GM08714 (cell line): ENCODE measurements around the gene FHDC1.

Experiments
- H3K4me3 ChIP-seq: fragments of 200-500 bp; sonication (Bioruptor generic); 2 replicates; pipeline ENCODE4 v1.5.1; 2014; ENCODE audit warnings: mild to moderate bottlenecking, low read length, inconsistent platforms
- ZNF274 ChIP-seq: IDR thresholded peaks from 2 replicates; pipeline ENCODE4 v1.6.1; 2012; ENCODE audit warnings: mild to moderate bottlenecking, low read depth, low read length

The FHDC1 gene

DNA sequence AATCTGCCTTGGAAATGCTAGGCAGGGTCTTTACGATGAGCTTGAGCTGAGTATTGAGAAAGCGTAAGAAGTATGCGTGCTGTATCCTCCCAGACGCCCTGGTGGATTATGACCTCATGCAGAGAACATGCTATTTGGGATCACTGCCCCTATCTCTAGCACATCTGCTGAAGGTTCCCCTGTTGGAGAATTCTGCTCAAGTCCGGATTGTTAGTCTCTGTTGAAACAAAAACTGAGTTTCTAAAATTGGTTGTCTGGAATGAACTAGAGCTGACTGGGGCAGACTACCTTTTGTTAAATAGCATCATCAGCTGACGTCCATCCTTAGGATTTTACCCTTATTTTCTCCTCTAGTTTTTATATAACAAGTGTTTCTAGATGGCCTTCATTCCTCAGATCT, 7.5 kb downstream of the FHDC1 start:
- TF ChIP-seq ZNF274: no peak

DNA sequence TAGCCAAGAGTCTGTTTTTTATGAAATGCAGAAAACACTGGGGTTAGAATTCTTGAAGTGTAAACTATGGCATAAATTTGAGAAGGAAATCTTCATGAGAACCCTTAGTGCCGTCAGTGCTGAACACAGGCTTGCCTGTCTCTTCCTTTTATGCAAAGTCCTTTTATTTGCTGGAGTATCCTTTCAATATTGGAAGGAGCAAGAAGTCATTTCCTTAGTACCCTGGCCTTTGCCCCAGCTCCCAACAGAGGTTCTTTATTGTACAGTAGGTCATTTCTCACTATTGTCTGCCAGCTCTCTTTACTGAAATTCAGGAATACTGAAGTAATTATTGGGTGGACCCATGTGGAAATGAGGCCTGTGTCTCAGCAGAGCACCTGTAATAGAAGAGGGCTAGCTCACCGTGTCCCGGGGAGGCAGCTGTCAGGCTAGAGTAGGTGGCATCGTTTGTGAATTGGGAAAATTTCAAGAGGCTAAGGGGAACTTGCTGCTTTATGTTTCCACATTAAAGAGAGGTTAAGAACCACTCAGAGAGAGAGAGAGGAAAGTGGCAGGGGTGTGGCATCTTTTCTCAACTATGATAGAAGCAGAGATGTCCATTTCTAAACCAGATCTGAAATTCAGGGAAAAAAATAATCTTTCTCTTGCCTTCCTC, 8.7 kb downstream of the FHDC1 start:
- no peak overlapping the region for H3K4me3 ChIP-seq
- no peak for TF ChIP-seq ZNF274

More for the DNA sequence above, 7.5 kb downstream of the FHDC1 start:
- no peak overlapping the region for H3K4me3 ChIP-seq

DNA sequence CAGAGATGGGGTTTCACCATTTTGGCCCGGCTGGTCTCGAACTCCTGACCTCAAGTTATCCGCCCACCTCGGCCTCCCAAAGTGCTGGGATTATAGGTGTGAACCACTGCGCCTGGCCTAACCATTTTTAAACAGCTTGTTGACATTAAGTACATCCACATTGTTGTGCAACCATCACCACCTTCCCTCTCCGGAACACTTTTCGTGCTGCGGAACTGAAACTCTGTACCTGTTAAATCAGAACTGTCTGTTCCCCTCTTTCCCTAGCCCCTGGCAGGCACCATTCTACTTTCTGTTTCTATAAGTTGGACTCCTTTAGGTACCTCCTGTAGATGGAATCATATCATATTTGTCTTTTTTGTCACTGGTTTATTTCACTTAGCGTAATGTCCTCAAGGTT, 9.5 kb downstream of the FHDC1 start:
- H3K4me3 ChIP-seq: no peak overlapping the region
- TF ChIP-seq ZNF274: no peak

- H3K4me3 ChIP-seq: no peak overlapping the region
- no peak for TF ChIP-seq ZNF274
Observed at GRCh38 chr4:152946446-152946845, 10.3 kb downstream of the FHDC1 start.

- TF ChIP-seq ZNF274: no peak
- H3K4me3 ChIP-seq: no peak overlapping the region
Observed at GRCh38 chr4:152947311-152947710, 11.2 kb downstream of the FHDC1 start.

DNA sequence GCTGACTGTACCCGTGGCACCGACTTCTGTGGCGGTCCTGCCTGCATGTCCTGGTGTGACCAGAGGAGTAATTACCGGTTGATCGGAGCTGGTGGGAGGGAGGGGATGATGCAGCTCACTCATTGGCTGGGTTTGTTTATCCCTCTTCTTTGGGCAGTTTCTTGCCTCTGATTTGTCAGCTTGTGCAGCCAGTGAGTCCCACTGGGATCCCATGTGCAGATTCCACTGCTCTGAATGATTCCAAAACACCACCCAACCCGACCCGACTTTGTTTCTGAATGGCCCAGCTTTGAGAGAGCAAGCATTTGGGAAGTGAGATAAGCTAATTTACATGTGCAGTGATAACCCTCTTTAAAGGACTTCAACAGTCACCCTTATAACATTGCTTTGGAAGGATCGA, 13.8 kb downstream of the FHDC1 start:
- H3K4me3 ChIP-seq: no peak overlapping the region
- TF ChIP-seq ZNF274: no peak

GRCh38 chr4:152950402-152951274, 14.5 kb downstream of the FHDC1 start:
- H3K4me3 ChIP-seq: no peak overlapping the region
- TF ChIP-seq ZNF274: no peak

- H3K4me3 ChIP-seq: no peak overlapping the region
- TF ChIP-seq ZNF274: no peak
Observed at GRCh38 chr4:152951348-152951747, 15.2 kb downstream of the FHDC1 start.

- no peak overlapping the region for H3K4me3 ChIP-seq
- TF ChIP-seq ZNF274: no peak
Observed at GRCh38 chr4:152953514-152953913, 17.4 kb downstream of the FHDC1 start.

DNA sequence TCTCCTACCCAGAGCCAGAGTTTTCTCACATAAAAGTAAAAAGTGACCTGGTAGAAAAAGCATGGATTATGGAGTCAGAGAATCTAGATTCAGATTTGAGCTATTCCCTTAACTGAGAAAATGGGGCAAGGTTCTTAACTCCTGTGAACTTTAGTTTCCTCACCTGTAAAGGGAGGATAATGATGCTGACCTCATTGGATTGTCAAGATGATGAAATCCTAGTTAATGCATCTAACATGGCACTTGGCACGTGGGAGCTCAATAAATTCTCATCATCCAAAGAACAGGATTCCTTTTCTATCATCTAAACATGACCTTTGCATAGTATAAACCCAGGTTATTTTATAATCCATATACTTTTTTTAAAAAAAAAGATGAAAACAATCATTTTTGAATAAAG, 18.6 kb downstream of the FHDC1 start:
- no peak overlapping the region for H3K4me3 ChIP-seq
- no peak for TF ChIP-seq ZNF274

GRCh38 chr4:152956147-152956546, 20.0 kb downstream of the FHDC1 start:
- TF ChIP-seq ZNF274: no peak
- no peak overlapping the region for H3K4me3 ChIP-seq

- no peak for TF ChIP-seq ZNF274
- no peak overlapping the region for H3K4me3 ChIP-seq
Observed at GRCh38 chr4:152956650-152957436, 20.7 kb downstream of the FHDC1 start.

DNA sequence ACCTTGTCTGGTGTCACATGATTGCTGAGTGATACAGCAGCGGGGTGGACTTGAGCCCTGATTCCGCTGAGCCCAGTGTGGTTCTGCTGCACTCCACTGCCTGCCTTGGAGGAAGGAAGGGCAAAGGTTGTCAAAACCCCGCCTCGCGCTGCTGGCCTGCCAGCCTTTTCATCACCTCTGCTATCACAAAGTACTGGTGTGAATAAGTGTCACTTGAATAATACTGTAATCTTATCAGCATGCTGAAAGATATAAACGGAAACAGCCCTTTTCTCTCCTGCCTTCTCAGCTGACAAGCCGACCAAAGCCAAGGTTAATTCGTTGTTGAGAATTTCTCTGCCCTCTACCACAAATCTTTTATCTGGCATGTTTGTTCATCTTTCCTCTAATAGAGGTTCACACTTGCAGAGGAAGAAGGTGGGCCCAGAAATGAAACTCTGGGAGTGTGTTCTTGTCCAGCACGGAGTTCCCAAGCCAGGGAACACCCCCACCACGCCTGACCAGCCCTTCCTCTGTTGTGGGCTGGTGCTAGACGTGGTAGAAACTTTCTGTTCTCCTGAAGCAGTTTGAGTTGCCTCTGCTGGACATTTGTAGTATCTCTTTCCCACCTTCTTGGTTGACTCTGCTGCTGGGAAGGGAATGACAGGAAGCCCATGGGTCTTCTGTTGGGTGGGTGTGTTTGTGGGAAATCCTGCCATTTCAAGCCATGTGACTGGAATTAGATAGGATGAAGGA, 21.5 kb downstream of the FHDC1 start:
- no peak overlapping the region for H3K4me3 ChIP-seq
- no peak for TF ChIP-seq ZNF274

GRCh38 chr4:152959080-152959479, 23.0 kb downstream of the FHDC1 start:
- TF ChIP-seq ZNF274: no peak
- H3K4me3 ChIP-seq: no peak overlapping the region

- H3K4me3 ChIP-seq: no peak overlapping the region
- TF ChIP-seq ZNF274: no peak
Observed at GRCh38 chr4:152960082-152960481, 24.0 kb downstream of the FHDC1 start.
